GM13977 (cell line): ENCODE data around the gene RGMA.

ENCODE experiments used
- DNase-seq: peaks from one replicate; pipeline ENCODE4 v3.0.0; 2012; ENCODE audit warnings: low spot score
- CTCF ChIP-seq: IDR thresholded peaks from 2 replicates; pipeline ENCODE4 v1.5.1; 2012; ENCODE audit warnings: mild to moderate bottlenecking, control low read depth; ENCODE audit not compliant: insufficient read depth; ENCODE audit errors: extremely low read depth, missing control alignments
- in situ Hi-C: fragments of 300-500 bp; cut with MboI; formaldehyde crosslinking; loops from one replicate; pipeline ENCODE4 v1.12.0; 2022; ENCODE audit warnings: low sequenced_read_pairs, low pct_unique_long_range_greater_than_20kb, mixed read lengths, inconsistent platforms; ENCODE audit not compliant: unreplicated experiment

Gene RGMA

DNA sequence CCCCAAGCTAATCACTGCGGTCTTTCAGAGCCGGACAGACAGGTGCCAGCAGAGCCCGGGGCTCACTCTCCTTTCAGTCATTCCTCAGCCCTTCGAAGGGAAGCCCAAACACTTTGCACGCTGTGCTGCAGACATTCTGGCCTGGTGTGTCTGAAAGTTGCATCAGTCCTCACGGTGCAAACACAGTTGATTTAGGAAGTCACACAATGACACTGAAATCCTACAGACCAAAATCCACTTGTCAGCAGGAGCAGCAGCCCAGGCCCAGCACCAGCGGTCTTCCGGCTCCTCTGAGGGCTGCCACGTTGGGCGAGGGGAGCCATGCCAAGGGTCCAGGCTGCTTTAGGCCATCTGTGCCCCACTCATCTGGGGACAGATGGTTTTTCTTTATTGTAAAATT, 61.6 kb downstream of the RGMA start:
- no peak for TF ChIP-seq CTCF
- in situ Hi-C loops: loop anchor here (10.0 kb wide), 1 partner anchor 1097 kb away; no protein-coding TSS in a partner anchor
- DNase-seq: no peak

- in situ Hi-C loops: loop anchor here (10.0 kb wide), 1 partner anchor 1098 kb away; no protein-coding TSS in a partner anchor
- no peak for DNase-seq
- TF ChIP-seq CTCF: no peak
Observed at GRCh38 chr15:93026380-93026817, 62.6 kb downstream of the RGMA start.

- no peak for TF ChIP-seq CTCF
- no peak for DNase-seq
- in situ Hi-C loops: loop anchor here (10.0 kb wide), 1 partner anchor 1099 kb away; no protein-coding TSS in a partner anchor
Observed at GRCh38 chr15:93025625-93025982, 63.4 kb downstream of the RGMA start.

DNA sequence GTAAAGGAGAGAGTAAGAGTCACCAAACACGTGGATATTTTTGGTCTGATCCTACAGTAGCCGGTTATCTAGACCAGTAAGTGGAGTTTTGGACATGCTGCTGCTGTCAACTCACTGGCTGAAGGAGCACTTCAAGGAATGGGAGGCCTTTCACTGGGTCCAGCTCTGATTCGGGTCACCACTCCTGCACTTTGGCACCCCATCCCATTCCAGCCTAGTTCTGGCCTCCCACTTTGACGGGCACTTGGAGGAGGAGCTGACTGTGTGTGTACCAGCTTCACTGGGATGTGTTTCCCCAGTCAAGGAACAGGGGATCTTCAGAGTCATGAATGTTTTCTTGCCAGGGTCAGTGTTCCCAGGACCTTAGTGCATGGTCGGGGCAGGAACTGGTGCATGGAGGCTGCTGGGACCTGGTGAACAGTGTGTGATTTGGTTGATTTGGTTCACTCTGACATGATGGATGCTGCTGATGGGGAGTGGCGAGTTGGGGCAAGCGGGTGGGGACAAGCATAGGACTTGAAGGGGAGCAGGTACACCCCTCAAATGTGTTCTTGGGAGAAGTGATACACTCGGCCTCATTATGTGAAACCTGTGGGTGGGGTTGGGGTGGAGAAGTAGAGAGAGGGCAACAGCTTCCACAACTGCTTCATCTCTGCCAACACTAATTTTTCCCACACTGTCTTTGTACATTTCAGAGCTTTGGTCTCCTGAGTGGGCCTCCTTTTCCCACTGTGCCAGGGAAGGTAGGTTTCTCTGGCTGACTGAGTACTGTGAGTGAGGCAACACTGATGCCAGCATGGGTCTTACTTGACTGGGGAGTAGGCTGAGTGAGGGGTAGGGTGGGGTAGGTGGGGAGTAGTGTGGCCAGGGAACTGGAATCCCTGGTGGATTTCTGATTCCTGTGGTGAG, 64.0 kb downstream of the RGMA start:
- TF ChIP-seq CTCF: no peak
- DNase-seq: no peak
- in situ Hi-C loops: loop anchor here (10.0 kb wide), 1 partner anchor 1100 kb away; no protein-coding TSS in a partner anchor

GRCh38 chr15:93024293-93024692, 64.7 kb downstream of the RGMA start:
- no peak for TF ChIP-seq CTCF
- in situ Hi-C loops: loop anchor here (10.0 kb wide), 1 partner anchor 1101 kb away; no protein-coding TSS in a partner anchor
- DNase-seq: no peak

- no peak for DNase-seq
- in situ Hi-C loops: loop anchor here (10.0 kb wide), 1 partner anchor 1104 kb away; no protein-coding TSS in a partner anchor
- TF ChIP-seq CTCF: no peak
Observed at GRCh38 chr15:93020976-93021772, 67.8 kb downstream of the RGMA start.
